ENCODE data around the gene FNDC1.

FNDC1 gene

GRCh38 chr6:159313018-159313417 lies 143.8 kb downstream of the FNDC1 start:
- Histone ChIP-seq H4K20me1 (ENCODE audit: control insufficient read depth, insufficient read depth, low read depth, low read length) (no peaks in the 10 kb centered on the region), H3K36me3 (ENCODE audit: control insufficient read depth, low read length) (no peaks in the 10 kb centered on the region), H3K4me3 (ENCODE audit: low read length) (no peak overlapping the region), H3K9me3 (ENCODE audit: control insufficient read depth, insufficient read depth, low read length) (0 out of 2 replicates have a peak, but pooled peaks cover 4% of the 10 kb centered on the region), H3K27ac (ENCODE audit: low read depth, low read length) (no peak overlapping the region), H3K4me1 (ENCODE audit: control insufficient read depth, low read length) (no peaks in the 10 kb centered on the region), H3K9me2 (replicated peaks; ENCODE audit: control insufficient read depth, low read length) (no peaks in the 10 kb centered on the region), H3K4me2 (ENCODE audit: low read length) (no peak overlapping the region), H3K27me3 (ENCODE audit: control insufficient read depth, low read length) (no peaks in the 10 kb centered on the region), H3K79me2 (ENCODE audit: control insufficient read depth, low read length) (no peaks in the 10 kb centered on the region), H3F3A (ENCODE audit: control insufficient read depth, insufficient read depth) (no peaks in the 10 kb centered on the region)
- TF ChIP-seq EZH2phosphoT487 (IDR thresholded peaks at IDR 0.05; ENCODE audit: borderline replicate concordance, low read length): no peak
- TF ChIP-seq, protein P1, sequence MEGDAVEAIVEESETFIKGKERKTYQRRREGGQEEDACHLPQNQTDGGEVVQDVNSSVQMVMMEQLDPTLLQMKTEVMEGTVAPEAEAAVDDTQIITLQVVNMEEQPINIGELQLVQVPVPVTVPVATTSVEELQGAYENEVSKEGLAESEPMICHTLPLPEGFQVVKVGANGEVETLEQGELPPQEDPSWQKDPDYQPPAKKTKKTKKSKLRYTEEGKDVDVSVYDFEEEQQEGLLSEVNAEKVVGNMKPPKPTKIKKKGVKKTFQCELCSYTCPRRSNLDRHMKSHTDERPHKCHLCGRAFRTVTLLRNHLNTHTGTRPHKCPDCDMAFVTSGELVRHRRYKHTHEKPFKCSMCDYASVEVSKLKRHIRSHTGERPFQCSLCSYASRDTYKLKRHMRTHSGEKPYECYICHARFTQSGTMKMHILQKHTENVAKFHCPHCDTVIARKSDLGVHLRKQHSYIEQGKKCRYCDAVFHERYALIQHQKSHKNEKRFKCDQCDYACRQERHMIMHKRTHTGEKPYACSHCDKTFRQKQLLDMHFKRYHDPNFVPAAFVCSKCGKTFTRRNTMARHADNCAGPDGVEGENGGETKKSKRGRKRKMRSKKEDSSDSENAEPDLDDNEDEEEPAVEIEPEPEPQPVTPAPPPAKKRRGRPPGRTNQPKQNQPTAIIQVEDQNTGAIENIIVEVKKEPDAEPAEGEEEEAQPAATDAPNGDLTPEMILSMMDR (IDR thresholded peaks at IDR 0.05; ENCODE audit: low read depth, low read length, poor library complexity, severe bottlenecking): no peak

- Histone ChIP-seq H4K20me1 (ENCODE audit: control insufficient read depth, insufficient read depth, low read depth, low read length) (no peaks in the 10 kb centered on the region), H3K4me2 (ENCODE audit: low read length) (no peak overlapping the region), H3K9me2 (replicated peaks; ENCODE audit: control insufficient read depth, low read length) (no peaks in the 10 kb centered on the region), H3K4me1 (ENCODE audit: control insufficient read depth, low read length) (no peaks in the 10 kb centered on the region), H3K9me3 (ENCODE audit: control insufficient read depth, insufficient read depth, low read length) (0 out of 2 replicates have a peak, but pooled peaks cover 3% of the 10 kb centered on the region), H3F3A (ENCODE audit: control insufficient read depth, insufficient read depth) (no peaks in the 10 kb centered on the region), H3K79me2 (ENCODE audit: control insufficient read depth, low read length) (no peaks in the 10 kb centered on the region), H3K27ac (ENCODE audit: low read depth, low read length) (no peak overlapping the region), H3K36me3 (ENCODE audit: control insufficient read depth, low read length) (no peaks in the 10 kb centered on the region), H3K4me3 (ENCODE audit: low read length) (no peak overlapping the region), H3K27me3 (ENCODE audit: control insufficient read depth, low read length) (peaks cover 17% of the 10 kb centered on the region)
- no peak for TF ChIP-seq EZH2phosphoT487 (IDR thresholded peaks at IDR 0.05; ENCODE audit: borderline replicate concordance, low read length)
- TF ChIP-seq, protein P1 (IDR thresholded peaks at IDR 0.05; ENCODE audit: low read depth, low read length, poor library complexity, severe bottlenecking): no peak
These were observed 146.4 kb downstream of the FNDC1 start for GRCh38 chr6:159315562-159315961.

DNA sequence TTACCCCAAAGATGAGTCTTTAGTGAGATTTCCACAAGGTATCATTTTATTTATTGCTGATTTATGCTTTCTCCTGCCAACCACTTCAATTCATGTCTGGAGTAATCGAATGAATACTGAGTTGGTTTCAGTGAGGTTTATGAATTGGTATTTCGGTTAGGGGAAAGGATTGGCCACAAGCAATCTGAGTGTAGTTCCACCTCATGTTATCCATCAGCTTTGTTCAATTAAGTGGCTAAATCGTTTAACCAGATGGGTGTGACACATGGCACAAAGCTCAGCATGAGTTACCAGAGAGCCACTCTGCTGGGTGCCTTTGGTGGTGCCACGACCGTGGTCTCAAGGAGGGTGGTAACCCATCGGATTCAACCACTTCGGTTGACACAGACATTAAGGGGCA lies 148.2 kb downstream of the FNDC1 start:
- Histone ChIP-seq H3K27me3 (ENCODE audit: control insufficient read depth, low read length) (peaks cover 22% of the 10 kb centered on the region), H3K9me3 (ENCODE audit: control insufficient read depth, insufficient read depth, low read length) (no peaks in the 10 kb centered on the region), H3F3A (ENCODE audit: control insufficient read depth, insufficient read depth) (no peaks in the 10 kb centered on the region), H3K79me2 (ENCODE audit: control insufficient read depth, low read length) (no peaks in the 10 kb centered on the region), H4K20me1 (ENCODE audit: control insufficient read depth, insufficient read depth, low read depth, low read length) (no peaks in the 10 kb centered on the region), H3K4me3 (ENCODE audit: low read length) (no peak overlapping the region), H3K36me3 (ENCODE audit: control insufficient read depth, low read length) (no peaks in the 10 kb centered on the region), H3K4me2 (ENCODE audit: low read length) (no peak overlapping the region), H3K9me2 (replicated peaks; ENCODE audit: control insufficient read depth, low read length) (no peaks in the 10 kb centered on the region), H3K27ac (ENCODE audit: low read depth, low read length) (no peak overlapping the region), H3K4me1 (ENCODE audit: control insufficient read depth, low read length) (no peaks in the 10 kb centered on the region)
- TF ChIP-seq, protein P1 (IDR thresholded peaks at IDR 0.05; ENCODE audit: low read depth, low read length, poor library complexity, severe bottlenecking): no peak
- no peak for TF ChIP-seq EZH2phosphoT487 (IDR thresholded peaks at IDR 0.05; ENCODE audit: borderline replicate concordance, low read length)
